DMS 273 treated with DMSO at 0.1 percent for 48 hours (cell line): Measurements from ENCODE around the gene PCDH10.
"Not testable (repeated sequence)": the region's sequence is repeated elsewhere in the genome, so short reads cannot be mapped to it uniquely, and the experiment has no call there.

ENCODE experiments used
- DNase-seq: peaks from one replicate; lab custom pipeline; 2025; lab: John Stamatoyannopoulos, UW

PCDH10 gene

GRCh38 chr4:133150486-133151340, 1.6 kb downstream of the PCDH10 start:
- no peak for DNase-seq

DNA sequence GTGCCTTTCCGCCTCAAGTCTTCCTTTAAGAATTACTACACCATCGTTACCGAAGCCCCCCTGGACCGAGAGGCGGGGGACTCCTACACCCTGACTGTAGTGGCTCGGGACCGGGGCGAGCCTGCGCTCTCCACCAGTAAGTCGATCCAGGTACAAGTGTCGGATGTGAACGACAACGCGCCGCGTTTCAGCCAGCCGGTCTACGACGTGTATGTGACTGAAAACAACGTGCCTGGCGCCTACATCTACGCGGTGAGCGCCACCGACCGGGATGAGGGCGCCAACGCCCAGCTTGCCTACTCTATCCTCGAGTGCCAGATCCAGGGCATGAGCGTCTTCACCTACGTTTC, 2.2 kb downstream of the PCDH10 start:
- no peak for DNase-seq

- DNase-seq: no peak
These were observed 2.7 kb downstream of the PCDH10 start for GRCh38 chr4:133151691-133152329.

- DNase-seq: no peak
These were observed 3.3 kb downstream of the PCDH10 start for GRCh38 chr4:133152330-133152821.

DNA sequence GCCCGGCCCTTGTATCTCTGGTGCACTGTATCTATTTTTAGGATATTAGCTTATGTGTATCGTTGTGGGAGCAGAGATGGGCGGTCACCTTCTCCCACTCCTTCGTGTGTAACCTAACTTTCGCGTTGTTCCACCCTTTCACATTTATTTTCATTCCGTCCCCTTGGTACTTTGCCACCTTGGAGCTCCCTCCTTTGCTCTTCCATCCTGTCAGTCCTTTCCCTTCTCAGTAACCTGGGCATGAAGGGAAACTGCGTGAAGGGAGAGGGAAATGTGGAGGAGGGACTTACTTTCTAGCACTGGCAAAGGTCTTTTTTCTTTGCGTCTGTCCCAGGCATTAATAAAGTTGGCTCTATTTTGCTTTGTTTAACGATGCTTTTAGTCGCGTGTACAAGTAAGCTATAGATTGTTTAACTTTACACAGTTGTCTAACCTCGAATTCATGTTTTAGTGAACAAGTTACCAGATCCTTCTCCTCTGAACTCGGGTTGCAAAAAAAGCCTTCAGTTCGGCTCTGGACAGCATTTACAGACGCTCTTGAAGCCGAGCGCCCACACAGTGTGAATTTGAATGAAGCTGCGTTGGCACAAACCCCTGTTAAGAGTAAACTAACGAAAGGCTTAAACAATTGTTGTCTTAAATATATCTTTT, 3.9 kb downstream of the PCDH10 start:
- DNase-seq: no peak

DNA sequence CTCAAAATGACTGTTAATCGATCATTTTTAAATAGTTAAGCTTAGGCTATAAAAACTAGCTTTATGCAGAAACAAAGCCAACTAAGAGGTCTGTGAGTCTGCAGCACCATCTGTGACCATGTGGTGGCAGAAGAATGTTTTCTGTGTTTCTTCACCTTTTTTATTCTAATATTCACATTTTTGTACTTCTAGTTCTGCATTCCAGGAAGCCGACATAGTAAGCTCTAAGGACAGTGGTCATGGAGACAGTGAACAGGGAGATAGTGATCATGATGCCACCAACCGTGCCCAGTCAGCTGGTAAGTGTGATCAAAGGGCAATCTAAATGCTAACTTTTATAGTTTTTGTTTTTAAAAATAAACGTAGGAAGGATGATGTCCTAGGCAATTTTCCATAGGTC, 5.6 kb downstream of the PCDH10 start:
- DNase-seq: no peak

GRCh38 chr4:133156096-133156495, 7.0 kb downstream of the PCDH10 start:
- DNase-seq: no peak

DNA sequence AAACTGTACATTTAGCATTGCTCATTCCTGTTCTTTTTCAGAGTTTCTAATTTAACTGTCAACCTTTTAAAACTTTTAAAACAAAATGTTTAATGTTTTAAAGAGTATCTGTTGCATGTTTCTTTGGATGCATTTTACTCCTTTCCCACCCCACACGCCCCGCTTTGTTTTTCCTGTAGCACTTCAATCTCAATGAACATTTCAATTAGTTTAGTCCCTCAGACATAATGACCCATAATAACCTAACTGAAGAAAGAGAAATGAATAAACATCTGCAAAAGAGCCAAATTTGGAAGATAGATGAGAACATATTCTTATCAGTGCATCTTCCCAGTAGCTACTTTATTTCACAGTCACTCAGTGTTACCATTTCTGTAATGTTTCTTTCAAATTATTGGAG, 7.5 kb downstream of the PCDH10 start:
- DNase-seq: no peak

- DNase-seq: no peak
These were observed 8.5 kb downstream of the PCDH10 start for GRCh38 chr4:133157460-133158160.

DNA sequence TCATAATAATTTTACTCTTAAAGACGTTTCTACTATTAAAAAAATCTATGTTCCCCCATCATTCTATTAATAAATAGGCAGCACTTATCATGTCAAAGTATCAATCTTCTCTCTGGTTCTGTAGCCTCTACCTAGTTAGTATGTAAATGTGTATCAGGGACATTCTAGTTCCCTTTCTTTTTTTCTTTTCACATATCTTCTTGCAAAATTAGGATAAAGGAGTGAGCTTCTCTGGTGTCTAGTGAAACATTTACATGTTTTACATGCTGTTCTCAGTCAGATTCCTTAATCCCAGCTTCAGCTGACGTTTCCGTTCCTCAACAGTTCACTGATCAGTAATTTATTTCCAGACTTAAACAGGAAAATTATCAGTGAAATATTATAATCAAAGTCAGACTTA, 11.8 kb downstream of the PCDH10 start:
- DNase-seq: no peak

GRCh38 chr4:133161570-133162295, 12.6 kb downstream of the PCDH10 start:
- DNase-seq: no peak

GRCh38 chr4:133162941-133163340, 13.8 kb downstream of the PCDH10 start:
- DNase-seq: no peak

GRCh38 chr4:133178956-133179355, 29.9 kb downstream of the PCDH10 start:
- DNase-seq: no peak

GRCh38 chr4:133186210-133186609, 37.1 kb downstream of the PCDH10 start:
- DNase-seq: no peak

- no peak for DNase-seq
These were observed 37.8 kb downstream of the PCDH10 start for GRCh38 chr4:133186845-133187244.

GRCh38 chr4:133188433-133189146, 39.5 kb downstream of the PCDH10 start:
- no peak for DNase-seq

DNA sequence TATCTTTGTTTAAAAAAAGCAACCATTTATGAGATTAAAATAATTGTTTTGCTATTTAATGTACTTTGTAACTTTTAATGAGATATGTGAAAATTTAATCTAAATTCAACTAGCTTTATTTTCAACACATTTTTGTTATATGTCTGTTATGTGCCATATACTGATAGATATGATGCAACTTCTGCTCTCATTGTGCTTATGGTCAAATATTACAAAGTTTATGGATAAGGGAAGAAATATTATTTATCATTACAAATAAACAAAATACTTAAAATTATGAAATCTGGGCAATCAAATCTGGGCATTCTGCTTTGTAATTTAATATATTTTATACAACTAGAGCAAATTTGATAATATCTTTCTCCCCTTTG, 40.0 kb downstream of the PCDH10 start:
- no peak for DNase-seq

DNA sequence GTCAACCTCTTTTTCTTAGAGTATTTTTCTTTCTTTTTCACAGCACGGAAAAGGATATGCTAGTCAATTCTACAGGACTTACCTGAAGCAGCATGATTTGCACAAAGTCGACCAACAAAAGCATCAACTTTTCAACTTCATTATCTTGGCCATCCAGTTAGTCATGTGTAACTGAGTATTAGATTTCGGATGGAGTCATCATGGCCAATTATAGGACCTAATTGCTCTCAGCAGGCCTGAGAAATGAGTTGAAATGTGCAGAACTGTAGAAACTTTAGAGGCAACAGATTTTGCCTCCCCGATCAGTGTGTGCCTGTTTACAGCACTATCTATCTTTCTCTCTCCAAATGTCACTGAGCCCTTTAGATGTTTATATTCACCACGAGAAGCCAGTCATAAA, 41.0 kb downstream of the PCDH10 start:
- no peak for DNase-seq

GRCh38 chr4:133208694-133209285, 59.7 kb downstream of the PCDH10 start:
- no peak for DNase-seq

DNA sequence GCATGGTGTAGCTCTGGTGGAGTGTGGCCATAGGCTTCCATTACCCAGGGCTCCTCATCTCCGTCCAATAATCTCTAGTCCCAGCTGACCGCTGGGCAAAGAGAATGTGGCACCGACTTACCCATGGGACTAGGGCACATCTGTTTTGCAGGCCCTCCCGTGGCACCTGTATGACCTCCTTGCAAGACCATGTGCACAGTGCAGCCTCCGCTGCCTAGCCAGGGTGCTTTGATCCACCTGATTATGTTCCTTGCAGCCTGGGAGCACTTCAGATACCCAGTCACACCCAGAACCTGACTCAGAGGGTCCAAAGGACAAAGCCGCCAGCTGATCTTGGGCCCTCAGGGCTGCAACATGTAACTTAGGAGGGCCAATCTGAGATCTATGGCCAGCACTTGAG, 84.8 kb downstream of the PCDH10 start:
- DNase-seq: no peak

- not testable (repeated sequence) for DNase-seq
These were observed 91.4 kb downstream of the PCDH10 start for GRCh38 chr4:133240451-133240850.
